ENCODE data around the gene SYCP3. TPM values are rescaled to one million over a fixed set of nuclear protein-coding genes. Genes with fewer than 3 reads are reported as not detected.
"Not testable (repeated sequence)": the region's sequence is repeated elsewhere in the genome, so short reads cannot be mapped to it uniquely, and the experiment has no call there.

SYCP3 gene
- polyA plus RNA-seq, 1 experiment: not detected

- H3K36me3 ChIP-seq (ENCODE audit: control insufficient read depth, insufficient read depth, low read length): no peaks in the 10 kb centered on the region
- H3K4me3 ChIP-seq (ENCODE audit: low read depth, low read length): no peak overlapping the region
- TF ChIP-seq, protein P1, sequence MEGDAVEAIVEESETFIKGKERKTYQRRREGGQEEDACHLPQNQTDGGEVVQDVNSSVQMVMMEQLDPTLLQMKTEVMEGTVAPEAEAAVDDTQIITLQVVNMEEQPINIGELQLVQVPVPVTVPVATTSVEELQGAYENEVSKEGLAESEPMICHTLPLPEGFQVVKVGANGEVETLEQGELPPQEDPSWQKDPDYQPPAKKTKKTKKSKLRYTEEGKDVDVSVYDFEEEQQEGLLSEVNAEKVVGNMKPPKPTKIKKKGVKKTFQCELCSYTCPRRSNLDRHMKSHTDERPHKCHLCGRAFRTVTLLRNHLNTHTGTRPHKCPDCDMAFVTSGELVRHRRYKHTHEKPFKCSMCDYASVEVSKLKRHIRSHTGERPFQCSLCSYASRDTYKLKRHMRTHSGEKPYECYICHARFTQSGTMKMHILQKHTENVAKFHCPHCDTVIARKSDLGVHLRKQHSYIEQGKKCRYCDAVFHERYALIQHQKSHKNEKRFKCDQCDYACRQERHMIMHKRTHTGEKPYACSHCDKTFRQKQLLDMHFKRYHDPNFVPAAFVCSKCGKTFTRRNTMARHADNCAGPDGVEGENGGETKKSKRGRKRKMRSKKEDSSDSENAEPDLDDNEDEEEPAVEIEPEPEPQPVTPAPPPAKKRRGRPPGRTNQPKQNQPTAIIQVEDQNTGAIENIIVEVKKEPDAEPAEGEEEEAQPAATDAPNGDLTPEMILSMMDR (IDR thresholded peaks at IDR 0.05; ENCODE audit: insufficient read depth, low read depth, low read length): no peak
- DNase-seq (ENCODE audit: low read depth): no peak
- ChIA-PET POLR2A (no interaction called here), CTCF (no interaction called here)
- no peaks in the 10 kb centered on the region; the same call in 1 of the 2 replicates for H3K27me3 ChIP-seq (ENCODE audit: control insufficient read depth, insufficient read depth, low read length)
Measured at GRCh38 chr12:101686176-101686575, 53.1 kb downstream of the SYCP3 start.

DNA sequence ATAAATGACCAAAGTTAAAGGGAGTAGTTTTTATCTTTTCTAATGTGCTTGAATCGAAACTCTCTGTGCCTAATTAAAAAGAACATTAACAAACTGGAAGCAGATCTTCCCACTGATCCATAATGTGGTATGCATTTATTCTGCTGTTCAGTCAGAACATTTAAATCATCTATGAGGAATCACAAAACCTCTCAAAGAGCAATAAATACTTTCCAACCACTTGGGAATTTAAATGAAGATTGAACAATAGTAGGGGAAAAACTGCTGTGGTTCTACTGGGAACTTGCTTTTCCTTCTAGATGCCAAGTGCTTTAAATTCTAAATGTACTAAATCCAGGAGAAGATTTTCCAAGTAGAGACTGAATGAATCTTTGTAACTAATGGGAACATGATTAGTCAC is 54.2 kb downstream of the SYCP3 start:
- ChIA-PET CTCF (no interaction called here), POLR2A (no interaction called here)
- peak; percentile 15 for DNase-seq (ENCODE audit: low read depth)

DNA sequence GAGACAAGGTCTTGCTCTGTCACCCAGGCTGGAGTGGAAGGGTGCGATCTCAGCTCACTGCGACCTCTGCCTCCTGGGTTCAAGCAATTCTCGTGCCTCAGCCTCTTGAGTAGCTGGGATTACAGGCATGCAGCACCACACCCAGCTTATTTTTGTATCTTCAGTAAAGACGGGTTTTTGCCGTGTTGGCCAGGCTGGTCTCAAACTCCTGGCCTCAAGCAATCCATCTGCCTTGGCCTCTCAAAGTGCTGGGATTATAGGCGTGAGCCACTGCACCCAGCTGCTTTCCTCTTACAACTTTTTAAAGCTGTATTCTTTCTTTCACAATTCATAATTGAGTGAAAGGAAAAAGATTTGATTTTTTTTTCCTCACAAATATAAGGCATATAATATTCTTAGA is 57.6 kb downstream of the SYCP3 start:
- H3K36me3 ChIP-seq (ENCODE audit: control insufficient read depth, insufficient read depth, low read length); H3K27me3 ChIP-seq (ENCODE audit: control insufficient read depth, insufficient read depth, low read length); H3K4me3 ChIP-seq (ENCODE audit: low read depth, low read length); POLR2A ChIA-PET; DNase-seq (ENCODE audit: low read depth): not testable (repeated sequence)
- CTCF ChIA-PET: interaction anchor here (0.6 kb wide), 1 partner anchor 1180 kb away, joined by 3 read pairs; no protein-coding TSS in a partner anchor

More for the DNA sequence above, 54.2 kb downstream of the SYCP3 start:
- TF ChIP-seq, protein P1 (IDR thresholded peaks at IDR 0.05; ENCODE audit: insufficient read depth, low read depth, low read length): no peak
- H3K4me3 ChIP-seq (ENCODE audit: low read depth, low read length): no peak overlapping the region
- no peaks in the 10 kb centered on the region; the same call in 1 of the 2 replicates for H3K27me3 ChIP-seq (ENCODE audit: control insufficient read depth, insufficient read depth, low read length)
- no peaks in the 10 kb centered on the region for H3K36me3 ChIP-seq (ENCODE audit: control insufficient read depth, insufficient read depth, low read length)

GRCh38 chr12:101680647-101681046 is 58.6 kb downstream of the SYCP3 start:
- TF ChIP-seq, protein P1 (IDR thresholded peaks at IDR 0.05; ENCODE audit: insufficient read depth, low read depth, low read length): no peak
- H3K4me3 ChIP-seq (ENCODE audit: low read depth, low read length): no peak overlapping the region
- no peak for DNase-seq (ENCODE audit: low read depth)
- ChIA-PET CTCF (no interaction called here), POLR2A (no interaction called here)
- no peaks in the 10 kb centered on the region; the same call in 1 of the 2 replicates for H3K27me3 ChIP-seq (ENCODE audit: control insufficient read depth, insufficient read depth, low read length)
- no peaks in the 10 kb centered on the region for H3K36me3 ChIP-seq (ENCODE audit: control insufficient read depth, insufficient read depth, low read length)

GRCh38 chr12:101680240-101680639 is 59.0 kb downstream of the SYCP3 start:
- ChIA-PET CTCF (no interaction called here), POLR2A (no interaction called here)
- TF ChIP-seq, protein P1 (IDR thresholded peaks at IDR 0.05; ENCODE audit: insufficient read depth, low read depth, low read length): no peak
- Histone ChIP-seq H3K4me3 (ENCODE audit: low read depth, low read length) (no peak overlapping the region), H3K27me3 (ENCODE audit: control insufficient read depth, insufficient read depth, low read length) (no peaks in the 10 kb centered on the region; the same call in 1 of the 2 replicates), H3K36me3 (ENCODE audit: control insufficient read depth, insufficient read depth, low read length) (no peaks in the 10 kb centered on the region)
- no peak for DNase-seq (ENCODE audit: low read depth)

Small RNA genes lying within 50 kb of the gene (small RNA-seq; reads per million reads assigned to genes)
- gene RNA5SP368 (ENCODE audit: insufficient read length, low read depth, low replicate concordance) (not detected), gene RNU6-101P (ENCODE audit: insufficient read length, low read depth, low replicate concordance) (not detected), gene RNY1P16 (ENCODE audit: insufficient read length, low read depth, low replicate concordance) (not detected)

Other genes with a start within 250 kb of the SYCP3 start
- gene MYBPC1, start 144.5 kb downstream of the SYCP3 start, polyA plus RNA-seq (2011; rRNA removed): not detected in 2 replicates
- 21.2 and 33.6 TPM in 2 replicates for gene CHPT1, start 41.8 kb downstream of the SYCP3 start, polyA plus RNA-seq (2011; rRNA removed)
- 20.5 and 36.1 TPM in 2 replicates for gene GNPTAB, start 91.5 kb upstream of the SYCP3 start, polyA plus RNA-seq (2011; rRNA removed)
- 99.4 and 168 TPM in 2 replicates for gene DRAM1, start 138.1 kb upstream of the SYCP3 start, polyA plus RNA-seq (2011; rRNA removed)

All from BJ (cell line).